Endothelial cell (in vitro differentiated cells): ENCODE results near the gene AGPAT4. TPM values are rescaled to one million over a fixed set of nuclear protein-coding genes. Genes with fewer than 3 reads are reported as not detected.
"Not testable (repeated sequence)": the region's sequence is repeated elsewhere in the genome, so short reads cannot be mapped to it uniquely, and the experiment has no call there.

Experiments
- DNase-seq: peaks from one replicate; pipeline ENCODE4 v3.0.0; 2021; ENCODE audit warnings: low spot score
- H3K27ac Mint-ChIP-seq: one replicate; pipeline ENCODE4 v1.8.0; 2021; ENCODE audit warnings: mixed read lengths, inconsistent platforms; ENCODE audit not compliant: unreplicated experiment
- H3K27me3 Mint-ChIP-seq: one replicate; pipeline ENCODE4 v1.8.0; 2021; ENCODE audit warnings: mild to moderate bottlenecking, moderate library complexity, mixed read lengths, inconsistent platforms; ENCODE audit not compliant: unreplicated experiment
- H3K36me3 Mint-ChIP-seq: one replicate; pipeline ENCODE4 v1.8.0; 2021; ENCODE audit warnings: mild to moderate bottlenecking, low read depth, mixed read lengths, inconsistent platforms; ENCODE audit not compliant: unreplicated experiment
- H3K4me1 Mint-ChIP-seq: one replicate; pipeline ENCODE4 v1.8.0; 2021; ENCODE audit warnings: mild to moderate bottlenecking, mixed read lengths, inconsistent platforms; ENCODE audit not compliant: unreplicated experiment
- H3K4me3 Mint-ChIP-seq: one replicate; pipeline ENCODE4 v1.8.0; 2021; ENCODE audit warnings: mild to moderate bottlenecking, mixed read lengths, inconsistent platforms; ENCODE audit not compliant: unreplicated experiment
- H3K9me3 Mint-ChIP-seq: one replicate; pipeline ENCODE4 v1.8.0; 2021; ENCODE audit warnings: mixed read lengths, inconsistent platforms; ENCODE audit not compliant: unreplicated experiment
- CTCF ChIP-seq: fragments of 200-600 bp; sonication (generic); IDR thresholded peaks from one replicate; pipeline ENCODE4 v1.5.0; 2021; ENCODE audit warnings: antibody characterized with exemption; ENCODE audit not compliant: unreplicated experiment
- total RNA-seq: library from RNA; stranded (reverse); fragmentation: NEBNext Ultra II Directional; extraction: Animal tissue kit (Norgen Biotek cat#: 25700); gene quantifications from one replicate; pipeline ENCODE4 v1.2.1, GENCODE V29; 2021; ENCODE audit not compliant: unreplicated experiment

The AGPAT4 gene
- total RNA-seq, 1 donor from 2014 or later: 25.2 TPM

GRCh38 chr6:161313940-161314509 is 40.2 kb upstream of the AGPAT4 start:
- Mint-ChIP-seq H3K9me3 (peaks cover 5% of the 10 kb centered on the region), H3K27ac (no peak overlapping the region), H3K27me3 (peaks cover 1% of the 10 kb centered on the region), H3K4me3 (no peak overlapping the region), H3K4me1 (peaks cover 2% of the 10 kb centered on the region), H3K36me3 (peaks cover 9% of the 10 kb centered on the region)
- DNase-seq: no peak
- TF ChIP-seq CTCF: no peak

- not testable (repeated sequence) for H3K27ac Mint-ChIP-seq, H3K9me3 Mint-ChIP-seq, H3K27me3 Mint-ChIP-seq, H3K4me1 Mint-ChIP-seq, DNase-seq, H3K4me3 Mint-ChIP-seq, H3K36me3 Mint-ChIP-seq
These were observed 39.6 kb upstream of the AGPAT4 start for GRCh38 chr6:161313475-161313874.

GRCh38 chr6:161309774-161310173 is 35.9 kb upstream of the AGPAT4 start:
- not testable (repeated sequence) for H3K4me1 Mint-ChIP-seq, H3K9me3 Mint-ChIP-seq, H3K36me3 Mint-ChIP-seq, H3K27me3 Mint-ChIP-seq, DNase-seq, H3K4me3 Mint-ChIP-seq, H3K27ac Mint-ChIP-seq

GRCh38 chr6:161308075-161308655 is 34.3 kb upstream of the AGPAT4 start:
- peaks cover 7% of the 10 kb centered on the region for H3K36me3 Mint-ChIP-seq
- H3K4me3 Mint-ChIP-seq: no peak overlapping the region

GRCh38 chr6:161305860-161306259 is 32.0 kb upstream of the AGPAT4 start:
- Mint-ChIP-seq H3K4me1 (no peaks in the 10 kb centered on the region), H3K9me3 (no peaks in the 10 kb centered on the region), H3K27me3 (peaks cover 3% of the 10 kb centered on the region), H3K27ac (no peak overlapping the region), H3K36me3 (peaks cover 3% of the 10 kb centered on the region), H3K4me3 (no peak overlapping the region)
- TF ChIP-seq CTCF: no peak
- DNase-seq: no peak

More at GRCh38 chr6:161308075-161308655, 34.3 kb upstream of the AGPAT4 start:
- no peak for DNase-seq
- peaks cover 3% of the 10 kb centered on the region for H3K27me3 Mint-ChIP-seq
- H3K4me1 Mint-ChIP-seq: peaks cover 1% of the 10 kb centered on the region
- no peaks in the 10 kb centered on the region for H3K9me3 Mint-ChIP-seq
- no peak overlapping the region for H3K27ac Mint-ChIP-seq
- no peak for TF ChIP-seq CTCF

GRCh38 chr6:161303628-161304340 is 29.9 kb upstream of the AGPAT4 start:
- Mint-ChIP-seq H3K27me3 (peaks cover 3% of the 10 kb centered on the region), H3K4me1 (no peaks in the 10 kb centered on the region), H3K27ac (no peak overlapping the region), H3K9me3 (no peaks in the 10 kb centered on the region), H3K36me3 (peaks cover 3% of the 10 kb centered on the region), H3K4me3 (no peak overlapping the region)
- TF ChIP-seq CTCF: no peak
- no peak for DNase-seq
